HG02870 (cell line): ENCODE results near the gene MORN1.

Experiments used
- ATAC-seq: cut with Tn5 transposase; IDR thresholded peaks from one replicate; pipeline ENCODE4 v1.9.1; 2021; ENCODE audit warnings: mild to moderate bottlenecking, moderate library complexity; ENCODE audit not compliant: unreplicated experiment

The MORN1 gene

GRCh38 chr1:2388004-2388913 is 3.1 kb downstream of the MORN1 start:
- no peak for ATAC-seq

- no peak for ATAC-seq
These were observed 4.4 kb downstream of the MORN1 start for GRCh38 chr1:2386636-2387611.

- no peak for ATAC-seq
These were observed 5.6 kb downstream of the MORN1 start for GRCh38 chr1:2385606-2386280.

- no peak for ATAC-seq
These were observed 6.3 kb downstream of the MORN1 start for GRCh38 chr1:2384941-2385481.

- ATAC-seq = no peak
These were observed 7.1 kb downstream of the MORN1 start for GRCh38 chr1:2384130-2384860.

- no peak for ATAC-seq
These were observed 7.8 kb downstream of the MORN1 start for GRCh38 chr1:2383576-2383975.

GRCh38 chr1:2382621-2383361 is 8.6 kb downstream of the MORN1 start:
- no peak for ATAC-seq

GRCh38 chr1:2381741-2382620 is 9.4 kb downstream of the MORN1 start:
- ATAC-seq = no peak

GRCh38 chr1:2380816-2381591 is 10.3 kb downstream of the MORN1 start:
- no peak for ATAC-seq

- no peak for ATAC-seq
These were observed 11.5 kb downstream of the MORN1 start for GRCh38 chr1:2379733-2380404.

- no peak for ATAC-seq
These were observed 12.2 kb downstream of the MORN1 start for GRCh38 chr1:2378956-2379732.

- no peak for ATAC-seq
These were observed 12.9 kb downstream of the MORN1 start for GRCh38 chr1:2378441-2378851.

GRCh38 chr1:2377751-2378440 is 13.5 kb downstream of the MORN1 start:
- ATAC-seq = no peak

- no peak for ATAC-seq
These were observed 14.3 kb downstream of the MORN1 start for GRCh38 chr1:2376931-2377672.

GRCh38 chr1:2376261-2376741 is 15.1 kb downstream of the MORN1 start:
- no peak for ATAC-seq
